ENCODE results near the gene WFS1. TPM values are rescaled to one million over a fixed set of nuclear protein-coding genes. Genes with fewer than 3 reads are reported as not detected.

WFS1 gene
- polyA plus RNA-seq, 4 donors = 24.0 to 31.0 (median 25.9) TPM

- no peak for DNase-seq (ENCODE audit: low read depth in 4 of 4, low spot score in 3 of 4)
These were observed 27.7 kb downstream of the WFS1 start for GRCh38 chr4:6297266-6297815.

GRCh38 chr4:6298035-6298434 lies 28.4 kb downstream of the WFS1 start:
- no peak for DNase-seq (ENCODE audit: low read depth in 4 of 4, low spot score in 3 of 4)

- DNase-seq (ENCODE audit: low read depth in 4 of 4, low spot score in 3 of 4) = no peak
These were observed 29.2 kb downstream of the WFS1 start for GRCh38 chr4:6298852-6299251.

GRCh38 chr4:6299875-6300274 lies 30.2 kb downstream of the WFS1 start:
- no peak for DNase-seq (ENCODE audit: low read depth in 4 of 4, low spot score in 3 of 4)

GRCh38 chr4:6300359-6300758 lies 30.7 kb downstream of the WFS1 start:
- DNase-seq (ENCODE audit: low read depth in 4 of 4, low spot score in 3 of 4) = no peak

GRCh38 chr4:6301051-6301731 lies 31.5 kb downstream of the WFS1 start:
- no peak for DNase-seq (ENCODE audit: low read depth in 4 of 4, low spot score in 3 of 4)

GRCh38 chr4:6301732-6302442 lies 32.2 kb downstream of the WFS1 start:
- no peak for DNase-seq (ENCODE audit: low read depth in 4 of 4, low spot score in 3 of 4)

GRCh38 chr4:6302869-6303268 lies 33.2 kb downstream of the WFS1 start:
- DNase-seq (ENCODE audit: low read depth in 4 of 4, low spot score in 3 of 4) = no peak

GRCh38 chr4:6303943-6304342 lies 34.3 kb downstream of the WFS1 start:
- DNase-seq (ENCODE audit: low read depth in 4 of 4, low spot score in 3 of 4) = no peak

GRCh38 chr4:6306299-6306698 lies 36.6 kb downstream of the WFS1 start:
- no peak for DNase-seq (ENCODE audit: low read depth in 4 of 4, low spot score in 3 of 4)

- no peak for DNase-seq (ENCODE audit: low read depth in 4 of 4, low spot score in 3 of 4)
These were observed 37.6 kb downstream of the WFS1 start for GRCh38 chr4:6307230-6307629.

- DNase-seq (ENCODE audit: low read depth in 4 of 4, low spot score in 3 of 4) = no peak
These were observed 38.2 kb downstream of the WFS1 start for GRCh38 chr4:6307891-6308290.

- peak in 1 of 4 donors; percentile 38 for DNase-seq (ENCODE audit: low read depth in 4 of 4, low spot score in 3 of 4)
These were observed 39.4 kb downstream of the WFS1 start for GRCh38 chr4:6308899-6309643.

GRCh38 chr4:6309777-6310176 lies 40.1 kb downstream of the WFS1 start:
- DNase-seq (ENCODE audit: low read depth in 4 of 4, low spot score in 3 of 4) = no peak

- no peak for DNase-seq (ENCODE audit: low read depth in 4 of 4, low spot score in 3 of 4)
These were observed 43.6 kb downstream of the WFS1 start for GRCh38 chr4:6313216-6313615.

- no peak for DNase-seq (ENCODE audit: low read depth in 4 of 4, low spot score in 3 of 4)
These were observed 46.9 kb downstream of the WFS1 start for GRCh38 chr4:6316461-6317003.

- DNase-seq (ENCODE audit: low read depth in 4 of 4, low spot score in 3 of 4) = no peak
These were observed 48.6 kb downstream of the WFS1 start for GRCh38 chr4:6318206-6318605.

GRCh38 chr4:6319530-6320150 lies 50.0 kb downstream of the WFS1 start:
- no peak for DNase-seq (ENCODE audit: low read depth in 4 of 4, low spot score in 3 of 4)

- DNase-seq (ENCODE audit: low read depth in 4 of 4, low spot score in 3 of 4) = no peak
These were observed 51.0 kb downstream of the WFS1 start for GRCh38 chr4:6320663-6321062.

- DNase-seq (ENCODE audit: low read depth in 4 of 4, low spot score in 3 of 4) = no peak
These were observed 51.7 kb downstream of the WFS1 start for GRCh38 chr4:6321361-6321760.
